Measurements from ENCODE around the gene DBNDD1. TPM values are rescaled to one million over a fixed set of nuclear protein-coding genes. Genes with fewer than 3 reads are reported as not detected.

DBNDD1 gene
- total RNA-seq, 1 donor from 2014 or later: 11.6 TPM

DNA sequence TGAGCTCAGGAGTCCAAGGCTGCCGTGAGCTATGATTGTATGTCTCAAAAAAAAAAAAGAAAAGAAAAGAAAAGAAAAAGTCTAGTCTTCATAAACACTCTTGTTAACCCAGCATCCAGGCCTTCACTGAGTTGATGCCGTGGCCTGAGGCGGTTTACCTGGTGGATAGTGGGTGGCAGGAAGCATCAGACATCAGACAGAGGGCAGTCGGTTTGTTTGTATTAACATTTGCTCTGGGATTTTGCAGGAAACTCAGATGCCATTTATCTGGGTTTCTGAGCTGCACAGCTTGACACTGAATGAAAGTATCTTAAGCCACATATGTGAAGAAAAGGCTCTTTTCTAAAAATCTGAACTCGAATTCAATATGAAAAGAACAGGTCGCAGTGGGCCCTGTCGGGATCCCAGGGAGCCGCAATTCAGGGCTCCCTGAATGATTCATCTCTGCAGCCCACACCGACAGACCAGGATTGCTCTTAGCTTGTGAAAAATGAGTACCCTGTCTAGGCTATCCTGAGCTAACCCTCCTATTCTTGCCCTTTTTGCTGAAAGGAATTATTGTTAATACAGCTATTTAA is 1.1 kb upstream of the DBNDD1 start:
- H3K4me1 Mint-ChIP-seq (ENCODE audit: unreplicated experiment): peaks cover 26% of the 10 kb centered on the region
- H3K9me3 Mint-ChIP-seq: no peaks in the 10 kb centered on the region
- peaks cover 3% of the 10 kb centered on the region for H3K36me3 Mint-ChIP-seq
- TF ChIP-seq, protein P1, sequence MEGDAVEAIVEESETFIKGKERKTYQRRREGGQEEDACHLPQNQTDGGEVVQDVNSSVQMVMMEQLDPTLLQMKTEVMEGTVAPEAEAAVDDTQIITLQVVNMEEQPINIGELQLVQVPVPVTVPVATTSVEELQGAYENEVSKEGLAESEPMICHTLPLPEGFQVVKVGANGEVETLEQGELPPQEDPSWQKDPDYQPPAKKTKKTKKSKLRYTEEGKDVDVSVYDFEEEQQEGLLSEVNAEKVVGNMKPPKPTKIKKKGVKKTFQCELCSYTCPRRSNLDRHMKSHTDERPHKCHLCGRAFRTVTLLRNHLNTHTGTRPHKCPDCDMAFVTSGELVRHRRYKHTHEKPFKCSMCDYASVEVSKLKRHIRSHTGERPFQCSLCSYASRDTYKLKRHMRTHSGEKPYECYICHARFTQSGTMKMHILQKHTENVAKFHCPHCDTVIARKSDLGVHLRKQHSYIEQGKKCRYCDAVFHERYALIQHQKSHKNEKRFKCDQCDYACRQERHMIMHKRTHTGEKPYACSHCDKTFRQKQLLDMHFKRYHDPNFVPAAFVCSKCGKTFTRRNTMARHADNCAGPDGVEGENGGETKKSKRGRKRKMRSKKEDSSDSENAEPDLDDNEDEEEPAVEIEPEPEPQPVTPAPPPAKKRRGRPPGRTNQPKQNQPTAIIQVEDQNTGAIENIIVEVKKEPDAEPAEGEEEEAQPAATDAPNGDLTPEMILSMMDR (conservative IDR thresholded peaks at IDR 0.05): no peak
- peaks cover 14% of the 10 kb centered on the region for H3K27me3 Mint-ChIP-seq
- DNase-seq (ENCODE audit: extremely low spot score, unreplicated experiment): no peak
- peak overlapping the region; percentile 89 for H3K27ac Mint-ChIP-seq
- H3K4me3 Mint-ChIP-seq: peak overlapping the region; percentile 88

DNA sequence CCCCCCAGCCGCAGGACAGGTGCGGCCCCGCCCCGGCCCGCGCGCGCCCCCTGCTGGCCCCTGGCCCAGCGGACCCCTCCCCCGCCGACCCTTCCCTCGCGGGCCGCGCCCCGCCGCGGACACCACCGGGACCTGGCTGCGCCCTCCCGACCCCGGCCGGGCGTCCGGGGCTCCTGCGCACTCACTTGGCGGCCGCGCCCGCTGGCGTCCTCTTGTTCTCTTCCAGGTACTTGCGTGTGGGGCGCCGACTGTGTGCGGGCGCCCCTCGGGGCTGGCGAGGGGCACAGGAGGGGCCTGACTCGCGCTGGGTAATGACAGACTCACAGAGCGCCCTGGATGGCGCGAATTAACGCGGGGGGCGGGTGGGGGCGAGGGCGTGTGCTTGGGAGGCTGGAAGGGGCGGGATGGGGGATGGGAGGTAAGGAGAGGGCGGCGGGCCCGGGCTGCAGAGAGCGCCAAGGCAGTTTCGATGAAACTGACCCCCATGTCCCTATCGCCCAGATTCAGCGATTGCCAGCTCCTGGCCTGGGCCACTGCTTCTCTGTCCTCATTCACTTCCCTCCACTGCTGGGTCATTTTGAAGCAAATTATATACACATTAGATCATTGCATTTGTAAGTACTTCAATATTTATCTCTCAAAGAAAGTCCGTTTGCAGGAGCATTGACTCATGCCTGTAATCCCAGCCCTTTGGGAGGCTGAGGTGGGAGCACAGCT is 445 bp upstream of the DBNDD1 start:
- peaks cover 14% of the 10 kb centered on the region for H3K27me3 Mint-ChIP-seq
- H3K27ac Mint-ChIP-seq: peak overlapping the region; percentile 89
- H3K36me3 Mint-ChIP-seq: peaks cover 3% of the 10 kb centered on the region
- TF ChIP-seq, protein P1 (conservative IDR thresholded peaks at IDR 0.05): peak; percentile 59
- DNase-seq (ENCODE audit: extremely low spot score, unreplicated experiment): no peak
- no peaks in the 10 kb centered on the region for H3K9me3 Mint-ChIP-seq
- peak overlapping the region; percentile 88 for H3K4me3 Mint-ChIP-seq
- peaks cover 26% of the 10 kb centered on the region for H3K4me1 Mint-ChIP-seq (ENCODE audit: unreplicated experiment)

DNA sequence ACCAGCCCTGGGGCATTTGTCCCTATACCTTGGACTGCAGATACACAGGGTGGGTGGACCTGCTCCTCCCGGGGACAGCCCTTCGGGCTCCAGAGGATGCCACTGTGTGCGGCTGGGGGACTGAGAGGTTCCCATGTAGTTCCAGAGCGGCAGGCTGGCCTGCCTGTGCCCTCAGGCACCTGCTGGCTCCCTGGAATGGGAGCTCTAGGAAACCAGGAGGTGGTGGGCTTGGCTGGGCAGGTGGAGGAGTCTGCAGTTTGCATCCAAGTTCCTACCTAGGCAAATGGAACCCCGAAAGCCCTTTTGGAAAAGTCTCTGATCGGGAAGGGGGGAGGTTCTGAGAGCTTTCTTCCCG is 982 bp downstream of the DBNDD1 start:
- Mint-ChIP-seq H3K9me3 (no peaks in the 10 kb centered on the region), H3K27me3 (peaks cover 14% of the 10 kb centered on the region), H3K4me1 (ENCODE audit: unreplicated experiment) (peaks cover 22% of the 10 kb centered on the region), H3K27ac (peak overlapping the region; percentile 68), H3K4me3 (peak overlapping the region; percentile 92), H3K36me3 (peaks cover 3% of the 10 kb centered on the region)
- TF ChIP-seq, protein P1 (conservative IDR thresholded peaks at IDR 0.05): no peak
- no peak for DNase-seq (ENCODE audit: extremely low spot score, unreplicated experiment)

DNA sequence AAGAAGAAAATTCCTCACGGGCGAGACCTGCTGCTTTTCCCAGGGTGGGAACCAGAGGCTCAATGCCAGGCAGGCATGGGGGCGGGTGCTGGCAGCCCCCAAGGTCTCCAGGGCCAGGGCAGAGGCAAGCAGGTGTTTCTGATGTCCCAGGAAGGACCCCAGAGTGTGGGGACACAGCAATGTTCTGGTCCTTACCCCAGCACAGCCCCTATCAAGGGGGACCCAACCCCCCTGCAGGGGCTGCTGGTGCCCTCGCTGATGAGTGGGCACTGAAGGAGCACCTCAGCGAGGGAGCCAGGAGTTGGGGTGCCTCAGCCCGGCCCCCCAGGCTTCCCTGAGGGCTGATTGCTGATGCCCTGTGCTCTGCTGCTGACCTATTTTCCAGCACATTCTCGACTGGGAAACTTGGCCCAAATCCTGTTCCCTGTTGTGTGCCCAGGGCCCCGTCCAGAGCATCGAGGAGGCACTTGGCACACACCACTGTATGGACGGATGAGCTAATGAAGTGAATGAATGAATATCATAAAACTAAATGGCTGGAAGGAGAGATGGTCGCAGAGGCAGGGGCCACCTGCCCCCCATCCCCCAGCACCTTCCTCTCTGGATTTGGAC is 2.8 kb downstream of the DBNDD1 start:
- DNase-seq (ENCODE audit: extremely low spot score, unreplicated experiment): no peak
- Mint-ChIP-seq H3K9me3 (no peaks in the 10 kb centered on the region), H3K27ac (no peak overlapping the region), H3K36me3 (no peaks in the 10 kb centered on the region), H3K4me1 (ENCODE audit: unreplicated experiment) (peaks cover 15% of the 10 kb centered on the region), H3K27me3 (peaks cover 14% of the 10 kb centered on the region), H3K4me3 (no peak overlapping the region)
- TF ChIP-seq, protein P1 (conservative IDR thresholded peaks at IDR 0.05): no peak

DNA sequence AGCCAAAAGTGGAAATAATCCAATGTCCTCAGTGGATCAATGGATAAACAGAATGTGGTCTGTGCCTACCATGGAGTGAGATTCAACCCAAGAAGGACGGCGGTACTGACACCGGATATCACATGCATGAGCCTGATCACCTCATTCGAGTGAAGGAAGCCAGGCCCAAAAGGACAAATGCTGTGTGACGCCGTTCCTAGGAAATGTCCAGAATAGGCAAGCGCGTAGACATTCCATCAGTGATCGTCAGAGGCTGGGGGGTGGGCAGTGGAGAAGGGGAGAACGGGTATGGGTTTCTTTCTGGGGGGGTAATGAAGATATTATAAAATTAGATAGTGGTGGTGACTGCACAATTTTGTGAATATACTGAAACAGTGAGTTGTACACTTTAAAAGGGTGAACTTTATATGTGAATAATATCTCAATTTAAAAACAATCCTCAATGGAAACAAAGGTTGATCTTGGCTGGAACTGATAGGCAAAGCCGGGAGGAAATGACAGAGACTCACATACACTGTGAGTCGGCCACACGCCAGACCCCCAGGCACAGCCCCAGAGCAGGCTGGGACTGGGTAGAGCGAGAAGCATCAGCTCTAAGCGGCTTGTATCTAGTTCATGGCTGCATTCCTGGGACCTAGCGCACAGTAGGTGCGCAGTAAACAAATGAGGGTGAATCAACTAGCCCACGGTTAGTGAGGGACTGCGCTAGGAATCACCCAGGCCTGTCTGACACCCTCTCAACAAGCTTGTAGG is 3.5 kb downstream of the DBNDD1 start:
- TF ChIP-seq, protein P1 (conservative IDR thresholded peaks at IDR 0.05): no peak
- H3K27ac Mint-ChIP-seq: no peak overlapping the region
- peaks cover 9% of the 10 kb centered on the region for H3K4me1 Mint-ChIP-seq (ENCODE audit: unreplicated experiment)
- H3K36me3 Mint-ChIP-seq: no peaks in the 10 kb centered on the region
- peak overlapping the region; percentile 22 for H3K4me3 Mint-ChIP-seq
- no peak for DNase-seq (ENCODE audit: extremely low spot score, unreplicated experiment)
- peaks cover 14% of the 10 kb centered on the region for H3K27me3 Mint-ChIP-seq
- H3K9me3 Mint-ChIP-seq: no peaks in the 10 kb centered on the region

All from type B pancreatic cell (in vitro differentiated cells).